ENCODE measurements around the gene TXNRD1.
"Not testable (repeated sequence)": the region's sequence is repeated elsewhere in the genome, so short reads cannot be mapped to it uniquely, and the experiment has no call there.

The TXNRD1 gene

DNA sequence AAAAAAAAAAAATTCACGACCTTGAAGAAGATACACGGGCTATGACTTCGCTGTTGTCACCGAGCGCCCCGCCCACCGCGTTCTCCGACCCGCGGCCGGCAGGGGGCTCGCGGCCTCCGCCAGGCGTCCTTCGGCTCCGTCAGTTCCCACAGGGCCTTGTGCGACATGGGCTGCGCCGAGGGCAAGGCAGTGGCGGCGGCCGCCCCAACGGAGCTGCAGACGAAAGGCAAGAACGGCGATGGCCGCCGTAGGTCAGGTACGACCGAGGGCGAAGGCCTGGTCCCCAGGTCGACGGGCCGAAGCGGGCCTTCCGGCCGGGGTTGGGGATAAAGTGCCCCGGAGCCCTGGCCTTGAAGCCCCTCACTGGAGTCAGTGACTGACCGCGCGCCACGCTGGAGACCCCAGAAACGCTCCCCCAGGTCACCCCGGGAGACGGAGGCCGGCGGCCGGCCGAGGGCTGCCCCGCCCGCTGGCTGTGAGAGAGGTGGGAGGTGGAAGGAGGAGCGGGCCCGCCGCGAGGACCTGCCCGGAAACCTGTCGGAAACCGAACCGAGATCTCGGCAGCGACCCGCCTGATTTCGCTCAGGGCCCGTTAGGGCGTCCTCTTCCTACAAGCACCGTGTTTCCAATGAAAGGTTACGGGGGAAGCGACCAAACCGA is at the start of gene TXNRD1:
TXNRD1 (plus strand) TSS at position 142 of the 660 bp plus-strand sequence; CDS start at position 166, 24 bp downstream.
- DNase-seq, result peak; percentile 92

DNA sequence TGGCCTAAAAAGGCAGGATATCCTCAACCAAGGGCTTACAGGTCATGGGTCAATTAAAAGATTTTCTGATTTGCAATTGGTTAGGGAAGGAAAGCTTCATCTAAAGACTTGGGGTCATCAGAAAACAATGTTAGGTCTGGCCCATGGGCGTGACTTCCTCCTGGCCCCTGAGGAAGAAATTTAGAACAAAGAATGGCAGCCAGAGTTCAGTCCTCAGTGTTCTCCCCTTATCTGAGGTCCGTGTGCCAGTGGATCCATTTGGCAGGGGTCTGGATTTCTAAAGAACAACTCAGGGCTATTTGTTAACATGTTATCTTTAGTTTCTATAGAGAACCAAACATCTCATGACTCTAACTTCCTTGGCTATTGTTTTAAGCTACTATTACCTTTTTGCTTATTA is 49.8 kb upstream of the TXNRD1 start:
- no peak for DNase-seq

DNA sequence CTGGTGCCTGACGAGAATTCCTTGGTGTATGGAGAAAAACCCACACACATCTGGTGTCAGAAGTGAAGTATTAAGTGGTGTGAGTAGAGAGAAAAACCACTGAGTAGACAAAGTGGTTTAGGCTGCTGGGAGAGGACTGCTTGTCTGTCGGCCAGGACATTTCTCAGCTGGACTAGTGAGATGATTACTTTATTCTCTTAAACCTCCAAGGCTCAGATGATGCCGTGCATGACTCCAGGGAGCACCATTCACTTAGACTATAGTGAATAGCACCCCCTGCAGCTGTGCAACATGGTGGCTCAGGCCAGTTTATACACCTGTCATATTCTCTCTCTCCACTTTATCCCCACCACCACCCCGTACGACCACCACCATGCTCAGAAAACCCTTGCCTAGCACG is 49.1 kb upstream of the TXNRD1 start:
- no peak for DNase-seq

DNA sequence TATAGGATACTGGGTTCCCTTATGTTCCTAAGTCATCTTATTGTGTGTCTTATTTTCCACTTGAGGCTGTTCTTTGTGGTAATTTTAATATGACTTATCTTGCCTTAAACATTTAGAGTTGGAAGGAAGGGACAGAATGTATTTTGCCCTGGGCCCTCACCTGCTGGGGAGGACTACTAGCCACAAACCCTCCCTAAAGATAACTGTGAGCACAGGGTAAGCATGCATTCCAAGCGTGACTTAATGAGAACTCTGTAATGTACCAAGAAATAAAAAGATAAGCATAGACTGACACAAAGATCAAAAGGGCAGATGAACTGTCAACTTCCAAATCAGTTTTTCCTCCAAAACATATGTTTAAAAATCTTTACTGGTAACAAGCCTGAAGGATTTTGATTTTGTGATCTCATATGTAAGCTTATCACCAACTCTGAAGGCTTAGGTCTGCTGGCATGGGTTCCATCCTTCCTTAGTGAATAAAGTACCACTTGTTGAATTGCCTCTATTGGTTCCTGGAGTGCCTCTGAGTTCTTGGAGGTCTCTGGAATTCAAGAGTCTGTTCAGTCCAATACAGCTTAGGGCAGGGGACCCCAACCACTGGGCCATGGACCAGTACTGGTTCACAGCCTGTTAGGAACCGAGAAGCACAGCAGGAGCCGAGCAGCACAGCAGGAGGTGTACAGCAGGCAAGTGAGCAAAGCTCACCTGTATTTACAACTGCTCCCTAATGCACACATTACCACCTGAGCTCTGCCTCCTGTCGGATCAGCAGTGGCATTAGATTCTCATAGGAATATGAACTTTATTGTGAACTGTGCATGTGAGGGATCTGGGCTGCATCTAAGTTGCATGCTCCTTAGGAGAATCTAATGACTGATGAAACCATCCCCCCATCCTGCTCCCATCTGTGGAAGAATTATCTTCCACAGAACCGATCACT is 47.8 kb upstream of the TXNRD1 start:
- DNase-seq, result no peak

DNA sequence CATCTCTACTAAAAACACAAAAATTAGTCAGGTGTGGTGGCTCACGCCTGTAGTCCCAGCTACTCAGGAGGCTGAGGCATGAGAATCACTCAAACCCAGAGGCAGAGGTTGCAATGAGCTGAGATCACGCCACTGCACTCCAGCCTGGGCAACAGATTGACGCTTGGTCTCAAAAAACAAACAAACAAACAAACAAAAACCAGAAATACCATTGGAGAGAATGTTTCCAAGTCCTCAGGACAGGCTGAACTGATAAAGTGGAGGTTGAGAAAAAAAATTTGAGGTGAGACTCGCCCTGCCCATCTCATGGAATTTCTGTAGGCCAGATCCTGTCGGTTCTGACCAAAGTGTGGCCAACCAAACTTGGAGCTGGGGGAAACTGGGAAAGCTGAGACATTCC is 47.0 kb upstream of the TXNRD1 start:
- no peak for DNase-seq

DNA sequence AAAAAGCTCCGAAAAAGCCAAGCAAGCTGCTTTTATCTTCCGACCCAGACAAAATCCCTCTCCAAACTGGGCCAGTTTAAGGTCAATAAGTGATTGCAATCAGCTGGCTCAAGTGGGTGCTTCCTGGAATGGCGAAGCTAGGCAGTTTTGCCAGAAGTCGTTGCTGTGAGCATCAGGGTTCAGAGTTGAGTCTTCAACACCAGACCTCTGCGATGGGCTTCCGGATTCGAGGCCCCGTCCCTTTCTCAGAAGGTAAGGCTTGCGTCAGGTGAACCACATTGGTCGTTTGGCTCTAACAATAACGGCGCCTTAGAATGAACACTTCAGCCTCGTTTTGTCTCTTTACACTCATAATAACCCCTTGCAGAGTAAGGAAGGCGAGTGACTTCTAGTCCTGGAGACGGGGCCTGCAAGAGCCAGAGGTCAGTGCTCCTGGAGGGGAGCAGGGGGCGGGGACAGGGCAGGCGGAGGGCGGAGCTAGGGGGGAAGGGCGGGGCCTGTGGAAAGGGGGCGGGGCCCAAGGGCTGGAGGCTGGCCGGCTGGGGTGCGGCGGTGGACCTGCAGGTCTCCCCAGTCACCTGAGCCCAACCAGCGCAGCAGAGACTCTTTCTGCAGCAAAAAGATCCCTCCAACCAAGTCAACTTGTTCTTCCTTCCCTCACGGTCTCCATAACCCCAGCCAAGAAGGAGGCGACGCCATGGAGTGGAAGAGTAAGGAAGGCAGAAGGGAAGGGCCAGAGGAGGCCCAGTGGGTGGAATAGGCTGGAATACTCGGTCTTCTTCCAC is 43.6 kb upstream of the TXNRD1 start:
- no peak for DNase-seq

DNA sequence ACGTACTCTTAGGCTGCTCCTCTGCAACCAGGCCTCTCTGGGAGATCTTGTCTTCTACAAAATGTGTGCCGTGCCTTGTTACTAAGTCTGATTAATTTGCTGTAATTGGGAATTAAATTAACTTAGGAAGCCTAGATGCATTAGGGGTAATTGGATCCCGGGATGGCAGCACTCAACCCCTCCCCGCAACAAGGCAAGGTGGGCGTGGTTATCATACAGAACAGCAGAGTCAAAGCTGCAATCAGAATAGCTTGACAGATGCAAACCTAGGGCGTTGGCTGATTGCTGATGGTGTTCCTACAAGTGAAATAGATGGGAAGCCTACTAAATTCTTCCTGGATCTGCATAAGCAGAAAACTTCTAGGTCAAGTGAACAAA is 43.0 kb upstream of the TXNRD1 start:
- DNase-seq, result no peak

DNA sequence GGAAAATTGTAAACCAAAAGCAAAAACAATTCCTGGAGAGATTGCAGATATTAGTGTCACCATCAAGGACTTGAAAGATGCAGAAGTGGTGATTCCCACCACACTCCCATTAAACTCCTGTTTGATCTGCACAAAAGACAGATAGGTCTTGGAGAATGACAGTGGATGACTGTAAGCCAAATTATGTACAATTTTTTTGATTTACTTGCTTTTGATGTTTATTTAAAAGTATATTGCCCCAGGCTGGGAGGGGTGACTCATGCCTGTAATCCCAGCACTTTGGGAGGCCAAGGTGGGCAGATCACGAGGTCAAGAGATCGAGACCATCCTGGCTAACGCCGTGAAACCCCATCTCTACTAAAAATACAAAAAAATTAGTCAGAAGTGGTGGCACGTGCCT is 41.8 kb upstream of the TXNRD1 start:
- not testable (repeated sequence) for DNase-seq

DNA sequence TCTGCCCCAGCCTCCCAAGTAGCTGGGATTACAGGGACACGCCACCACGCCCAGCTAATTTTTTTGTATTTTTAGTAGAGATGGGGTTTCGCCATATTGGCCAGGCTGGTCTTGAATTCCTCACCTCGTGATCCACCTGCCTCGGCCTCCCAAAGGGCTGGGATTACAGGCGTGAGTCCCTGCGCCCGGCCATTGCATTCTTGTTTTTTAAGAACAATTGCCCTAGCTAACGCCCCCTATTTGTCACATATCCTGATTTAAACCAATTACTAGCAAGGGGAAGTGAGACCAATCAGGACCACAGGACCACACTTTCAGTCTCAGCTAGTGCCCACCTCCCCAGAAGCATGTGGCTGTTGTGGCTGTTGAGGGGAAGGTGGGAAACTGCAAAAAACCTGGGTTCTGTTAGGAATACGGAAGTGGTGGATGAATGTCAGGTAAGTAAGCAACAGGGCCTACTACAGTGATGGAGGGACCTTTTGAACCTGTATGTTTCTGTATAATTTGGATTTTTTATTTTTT is 39.8 kb upstream of the TXNRD1 start:
- DNase-seq, result peak; percentile 16

DNA sequence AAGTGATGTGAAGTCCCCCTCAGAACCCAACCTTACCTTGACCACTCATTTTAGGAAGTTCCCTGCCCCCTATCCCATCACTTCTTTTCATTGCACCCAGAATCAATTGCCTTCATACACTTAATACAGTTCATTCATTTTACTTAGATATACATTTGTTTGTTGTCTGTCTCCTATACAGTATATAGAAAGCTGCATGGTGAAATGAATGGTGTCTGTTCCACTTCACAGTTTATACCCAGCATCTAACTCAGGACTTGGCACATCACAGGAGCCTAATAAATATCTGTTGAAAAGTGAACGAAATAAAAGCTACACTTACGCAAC is 38.3 kb upstream of the TXNRD1 start:
- no peak for DNase-seq

DNA sequence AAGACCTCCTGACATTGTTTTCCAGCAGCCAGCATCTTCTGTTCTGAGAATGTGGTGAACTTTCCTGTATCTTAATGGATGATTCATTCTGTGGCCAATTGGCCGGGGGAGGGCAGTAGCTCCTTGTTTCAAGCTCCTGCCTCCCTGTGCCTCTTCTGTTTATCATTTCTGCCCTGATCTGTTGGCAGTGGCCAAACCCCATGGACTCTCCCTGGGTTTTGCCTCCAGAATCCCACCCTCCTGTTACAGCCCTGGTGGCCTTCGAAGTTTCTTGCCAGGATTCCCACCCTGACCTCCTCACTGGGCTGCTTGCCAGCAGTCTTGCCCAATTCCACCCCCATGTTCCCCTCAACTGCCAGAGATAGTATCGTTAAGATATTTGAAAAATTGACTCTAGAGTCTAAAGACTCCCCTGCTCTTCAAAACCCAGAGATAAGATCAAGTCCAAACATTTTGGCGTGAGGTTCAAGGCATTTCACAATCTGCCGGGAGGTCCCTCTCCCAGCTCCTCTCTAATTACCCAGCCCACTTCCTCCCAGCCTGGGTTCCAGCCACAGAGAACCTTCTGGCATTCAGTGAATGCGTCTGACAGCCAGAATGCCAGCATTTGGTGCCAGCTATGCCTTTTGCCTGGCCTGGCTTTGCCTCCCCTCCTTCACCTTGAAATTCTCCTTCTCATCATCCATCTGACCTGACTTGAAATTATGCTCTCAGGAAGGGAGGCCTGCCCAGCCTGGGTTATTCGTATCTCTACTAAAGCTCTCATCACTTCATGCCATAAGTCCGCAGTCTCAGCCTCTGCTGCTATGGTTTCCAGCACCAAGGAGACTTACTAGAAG is 37.7 kb upstream of the TXNRD1 start:
- peak; percentile 90 for DNase-seq

DNA sequence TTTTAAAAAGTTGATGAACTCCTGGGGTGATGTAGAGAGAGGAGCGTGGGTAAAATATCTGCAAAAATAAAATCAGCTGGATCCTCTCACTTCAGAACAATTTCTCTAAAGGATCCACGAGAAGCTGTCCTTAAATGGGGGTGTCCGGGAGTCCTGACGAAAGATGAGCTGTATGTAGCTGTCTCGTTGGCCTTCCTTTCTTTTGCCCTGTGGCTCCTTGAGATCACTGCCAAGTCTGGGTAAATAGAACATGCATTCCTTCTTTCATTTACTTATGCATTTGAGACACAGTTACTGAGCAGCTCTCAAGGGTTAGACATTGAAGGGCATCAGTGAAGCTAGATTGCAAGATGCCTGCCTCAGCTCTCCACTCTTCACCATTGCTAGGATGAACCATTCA is 35.2 kb upstream of the TXNRD1 start:
- DNase-seq, result no peak

DNA sequence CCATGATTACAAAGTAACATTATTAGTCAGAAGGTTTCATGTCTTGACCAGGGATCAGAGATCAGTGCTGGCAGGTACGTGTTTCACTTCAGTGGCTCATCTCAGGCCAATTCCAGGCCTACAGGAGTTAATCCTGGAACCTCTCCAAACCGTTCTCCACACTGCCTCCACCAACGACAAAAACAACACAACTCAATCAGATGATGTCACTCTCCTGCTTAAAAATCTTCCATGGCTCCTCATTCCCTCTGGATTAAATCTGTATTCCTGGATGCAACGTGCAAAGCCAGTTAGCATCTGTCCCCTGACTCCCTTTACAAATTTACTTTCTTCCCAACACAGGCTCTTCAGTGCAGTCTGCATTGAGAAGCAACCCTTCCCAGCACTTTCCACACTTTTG is 34.3 kb upstream of the TXNRD1 start:
- no peak for DNase-seq

DNA sequence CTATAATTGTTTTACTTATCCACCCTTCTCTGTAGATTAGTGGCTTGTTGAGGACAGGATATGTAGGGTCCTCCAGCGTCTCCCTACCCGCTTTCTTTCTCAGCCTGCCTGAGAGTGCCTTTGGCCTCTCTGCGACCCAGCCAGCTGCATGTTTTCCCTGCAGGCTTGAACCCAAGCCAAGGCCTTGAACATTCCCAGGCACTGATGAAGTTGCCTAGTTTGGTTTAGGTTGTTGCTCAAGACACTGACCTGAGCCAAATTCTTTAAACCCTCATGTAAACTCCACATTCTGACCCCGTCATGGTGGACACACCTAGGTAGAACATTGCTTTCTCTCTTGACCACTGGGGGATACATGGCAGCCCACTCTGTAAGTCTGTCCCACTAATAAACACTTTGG is 33.4 kb upstream of the TXNRD1 start:
- DNase-seq, result no peak

DNA sequence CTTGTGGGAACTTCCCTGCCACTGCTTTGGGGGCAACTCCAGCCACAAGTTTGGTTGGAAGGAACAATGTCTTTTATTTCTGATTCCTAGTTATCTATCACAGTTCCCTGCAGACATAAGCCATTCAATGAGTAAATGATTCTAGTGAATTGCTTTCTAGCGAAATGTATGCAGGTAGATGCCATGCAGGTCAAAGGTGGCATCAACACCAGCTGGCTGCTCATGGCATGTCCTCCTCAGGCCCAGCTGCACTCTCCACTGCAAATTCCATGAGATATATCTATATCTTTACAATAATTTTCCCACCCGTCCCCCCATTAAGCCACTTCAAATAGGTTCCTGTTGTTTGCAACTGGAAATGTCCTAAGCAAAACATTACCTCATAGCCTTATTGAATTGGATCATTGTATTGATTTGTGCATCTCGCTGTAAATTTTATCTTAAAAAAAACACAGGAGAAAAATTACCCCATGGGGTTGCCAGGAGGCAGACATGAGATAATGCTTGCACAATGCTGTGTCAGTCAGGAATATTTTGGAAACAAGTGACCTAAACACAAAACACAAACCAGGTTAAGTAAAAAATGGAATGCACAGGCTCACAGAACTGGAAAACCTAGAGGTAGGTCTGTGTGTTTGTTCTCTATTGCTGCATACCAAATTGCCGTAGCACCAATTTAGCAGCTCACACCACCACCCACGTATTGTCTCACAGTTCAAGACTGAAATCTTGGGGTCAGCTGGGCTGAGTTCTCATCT is 32.8 kb upstream of the TXNRD1 start:
- no peak for DNase-seq

DNA sequence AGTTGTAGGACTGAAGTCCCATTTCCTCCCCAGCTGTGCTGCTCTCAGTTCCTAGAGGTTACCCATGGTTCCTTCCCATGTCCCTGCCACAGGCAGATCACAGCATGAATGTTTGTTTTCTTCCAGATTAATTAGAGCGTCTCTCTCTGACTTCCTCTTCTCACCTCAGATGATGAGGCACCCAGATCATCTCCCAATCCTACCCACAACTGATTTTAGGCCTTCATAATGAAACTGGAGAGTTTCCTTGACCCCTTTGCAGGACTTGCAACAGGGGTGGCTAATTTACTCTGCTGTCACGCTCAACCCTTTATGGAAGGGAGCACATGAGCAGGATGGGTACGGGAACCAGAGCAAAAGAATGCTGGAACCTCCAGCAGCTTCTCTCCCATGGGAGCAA is 32.1 kb upstream of the TXNRD1 start:
- no peak for DNase-seq

DNA sequence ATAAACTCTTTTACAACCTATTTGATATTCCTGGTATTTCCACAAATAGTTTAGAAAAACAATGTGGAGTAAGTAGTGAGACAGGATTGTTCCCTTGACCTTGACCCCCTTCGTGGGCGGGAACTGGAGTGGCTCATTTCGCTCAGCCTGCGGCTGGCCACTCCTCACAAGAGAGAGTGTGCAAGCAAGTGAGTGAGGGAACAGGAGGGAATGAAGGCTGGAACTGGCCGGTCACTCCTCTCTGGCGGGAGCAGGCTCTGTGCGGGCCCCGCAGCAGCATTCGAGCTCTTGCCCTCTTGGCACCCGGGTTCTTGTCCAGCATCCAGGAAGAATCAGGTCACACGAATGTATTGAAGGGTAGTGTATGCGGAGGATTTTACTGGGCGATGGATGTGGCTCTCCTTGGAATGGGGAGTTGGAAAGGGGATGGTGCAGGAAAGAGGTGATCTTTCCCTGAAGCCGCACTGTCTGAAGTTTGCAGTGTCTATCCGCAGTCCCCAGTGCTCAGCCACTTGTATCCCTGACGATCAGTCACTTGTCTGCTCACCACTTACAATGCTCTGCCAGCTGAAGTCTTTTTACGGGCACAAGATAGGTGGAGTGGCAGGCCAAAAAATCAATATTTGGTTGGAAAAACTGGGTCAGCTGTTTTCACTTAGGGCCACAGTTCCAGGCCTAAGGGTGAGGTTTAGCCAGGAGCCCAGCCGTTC is 28.0 kb upstream of the TXNRD1 start:
- DNase-seq, result no peak

DNA sequence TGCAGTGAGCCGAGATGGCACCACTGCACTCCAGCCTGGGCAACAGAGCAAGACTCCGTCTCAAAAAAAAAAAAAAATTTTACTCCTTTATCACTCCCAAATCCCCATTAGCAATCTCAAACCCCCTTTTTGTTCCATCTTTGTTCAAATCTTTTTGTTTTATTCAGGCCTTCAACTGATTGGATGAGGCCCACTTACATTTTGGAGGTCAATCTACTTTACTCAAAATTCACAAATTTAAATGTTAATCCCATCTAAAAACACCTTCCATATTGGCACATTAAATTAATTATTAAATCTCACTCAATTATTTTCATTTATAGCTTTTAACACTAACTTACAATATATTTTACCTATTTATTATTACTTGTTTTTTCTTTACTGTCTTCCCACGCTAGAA is 27.0 kb upstream of the TXNRD1 start:
- DNase-seq, result no peak

DNA sequence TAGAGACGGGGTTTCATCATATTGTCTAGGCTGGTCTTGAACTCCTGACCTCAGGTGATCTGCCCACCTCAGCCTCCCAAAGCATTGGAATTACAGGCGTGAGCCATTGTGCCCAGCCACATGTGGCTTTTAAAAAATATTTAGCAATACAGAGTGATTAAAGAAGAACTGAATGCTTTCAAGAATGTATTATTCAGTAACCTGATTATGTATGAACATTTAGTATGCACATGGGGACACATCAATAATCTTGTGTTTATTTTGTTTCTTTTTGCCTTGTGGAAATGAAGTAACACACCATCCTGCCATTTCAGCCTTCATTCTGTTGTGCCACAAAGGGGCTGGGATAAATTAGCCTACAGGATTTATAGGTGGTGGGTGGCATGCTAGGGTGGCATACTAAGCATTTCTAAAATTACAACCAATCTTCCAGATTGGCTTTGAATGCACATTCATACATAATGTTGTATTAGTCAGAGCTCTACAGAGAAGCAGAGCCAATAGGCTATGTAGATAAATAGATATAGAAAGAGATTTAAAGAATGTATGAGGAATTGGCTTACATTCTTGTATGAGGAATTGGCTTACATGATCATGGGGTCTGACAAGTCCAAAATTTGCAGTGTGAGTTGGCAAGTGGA is 25.5 kb upstream of the TXNRD1 start:
- DNase-seq, result no peak

DNA sequence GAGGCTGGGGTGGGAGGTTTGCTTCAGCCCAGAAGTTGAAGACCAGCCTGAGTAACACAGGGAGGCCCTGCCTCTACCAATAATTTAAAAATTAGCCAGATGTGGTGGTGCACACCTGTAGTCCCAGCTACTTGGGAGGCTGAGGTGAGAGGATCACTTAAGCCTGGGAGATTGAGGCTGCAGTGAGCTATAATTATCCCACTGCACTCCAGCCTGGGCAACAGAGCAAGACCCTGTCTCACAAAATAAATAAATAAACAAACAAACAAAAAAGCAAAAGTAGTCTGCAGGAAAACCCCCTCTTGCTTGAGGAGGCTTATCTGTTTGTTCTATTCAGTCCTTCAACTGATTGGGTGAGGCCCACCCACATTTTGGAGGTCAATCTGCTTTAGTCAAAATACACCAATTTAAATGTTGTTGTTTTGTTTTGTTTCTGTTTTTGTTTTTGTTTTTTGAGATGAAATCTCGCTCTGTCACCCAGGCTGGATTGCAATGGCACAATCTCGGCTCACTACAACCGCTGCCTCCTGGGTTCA is 24.9 kb upstream of the TXNRD1 start:
- no peak for DNase-seq
